Ishikawa (cell line): ENCODE measurements around the gene HSH2D.

Experiments used
- EP300 ChIP-seq: IDR thresholded peaks from 2 replicates; pipeline ENCODE4 v1.6.1; 2012; ENCODE audit warnings: borderline replicate concordance
- TEAD4 ChIP-seq: IDR thresholded peaks from 2 replicates; pipeline ENCODE4 v1.6.1; 2012
- TF ChIP-seq, protein P1 (sequence below): IDR thresholded peaks from 2 replicates; pipeline ENCODE4 v1.6.1; 2012; ENCODE audit warnings: low read depth, mild to moderate bottlenecking

- TF ChIP-seq TEAD4: no peak
- TF ChIP-seq, protein P1, sequence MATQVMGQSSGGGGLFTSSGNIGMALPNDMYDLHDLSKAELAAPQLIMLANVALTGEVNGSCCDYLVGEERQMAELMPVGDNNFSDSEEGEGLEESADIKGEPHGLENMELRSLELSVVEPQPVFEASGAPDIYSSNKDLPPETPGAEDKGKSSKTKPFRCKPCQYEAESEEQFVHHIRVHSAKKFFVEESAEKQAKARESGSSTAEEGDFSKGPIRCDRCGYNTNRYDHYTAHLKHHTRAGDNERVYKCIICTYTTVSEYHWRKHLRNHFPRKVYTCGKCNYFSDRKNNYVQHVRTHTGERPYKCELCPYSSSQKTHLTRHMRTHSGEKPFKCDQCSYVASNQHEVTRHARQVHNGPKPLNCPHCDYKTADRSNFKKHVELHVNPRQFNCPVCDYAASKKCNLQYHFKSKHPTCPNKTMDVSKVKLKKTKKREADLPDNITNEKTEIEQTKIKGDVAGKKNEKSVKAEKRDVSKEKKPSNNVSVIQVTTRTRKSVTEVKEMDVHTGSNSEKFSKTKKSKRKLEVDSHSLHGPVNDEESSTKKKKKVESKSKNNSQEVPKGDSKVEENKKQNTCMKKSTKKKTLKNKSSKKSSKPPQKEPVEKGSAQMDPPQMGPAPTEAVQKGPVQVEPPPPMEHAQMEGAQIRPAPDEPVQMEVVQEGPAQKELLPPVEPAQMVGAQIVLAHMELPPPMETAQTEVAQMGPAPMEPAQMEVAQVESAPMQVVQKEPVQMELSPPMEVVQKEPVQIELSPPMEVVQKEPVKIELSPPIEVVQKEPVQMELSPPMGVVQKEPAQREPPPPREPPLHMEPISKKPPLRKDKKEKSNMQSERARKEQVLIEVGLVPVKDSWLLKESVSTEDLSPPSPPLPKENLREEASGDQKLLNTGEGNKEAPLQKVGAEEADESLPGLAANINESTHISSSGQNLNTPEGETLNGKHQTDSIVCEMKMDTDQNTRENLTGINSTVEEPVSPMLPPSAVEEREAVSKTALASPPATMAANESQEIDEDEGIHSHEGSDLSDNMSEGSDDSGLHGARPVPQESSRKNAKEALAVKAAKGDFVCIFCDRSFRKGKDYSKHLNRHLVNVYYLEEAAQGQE: no peak
- no peak for TF ChIP-seq EP300
These were observed 15.6 kb upstream of the HSH2D start for GRCh38 chr19:16127776-16128371.
